Trophoblast cell (in vitro differentiated cells and primary cell): ENCODE results near the gene UXT.
A peak's percentile ranks its signal among the peaks of the same experiment; 100 is the strongest.

Experiments
- DNase-seq, 2 donors: peaks; one replicate each; pipeline ENCODE4 v3.0.0-alpha.2; 2016
- H2AFZ ChIP-seq: 2 replicates; pipeline ENCODE4 v1.6.1; 2013; ENCODE audit warnings: low read length, moderate library complexity, mild to moderate bottlenecking; ENCODE audit not compliant: insufficient read depth, poor library complexity
- H2AK5ac ChIP-seq: 2 replicates; pipeline ENCODE4 v1.6.1; 2013; ENCODE audit warnings: mild to moderate bottlenecking, low read length
- H2BK120ac ChIP-seq: 2 replicates; pipeline ENCODE4 v1.6.1; 2013; ENCODE audit warnings: low read length, mild to moderate bottlenecking, moderate library complexity; ENCODE audit not compliant: insufficient read depth, poor library complexity
- H2BK12ac ChIP-seq: 2 replicates; pipeline ENCODE4 v1.6.1; 2013; ENCODE audit warnings: mild to moderate bottlenecking, low read length, moderate library complexity
- H2BK5ac ChIP-seq: 2 replicates; pipeline ENCODE4 v1.6.1; 2013; ENCODE audit warnings: low read length, low read depth, moderate library complexity, mild to moderate bottlenecking; ENCODE audit not compliant: poor library complexity
- H3K14ac ChIP-seq: 2 replicates; pipeline ENCODE4 v1.6.1; 2013; ENCODE audit warnings: mild to moderate bottlenecking, low read length
- H3K18ac ChIP-seq: 2 replicates; pipeline ENCODE4 v1.6.1; 2013; ENCODE audit warnings: mild to moderate bottlenecking, low read length
- H3K23ac ChIP-seq: 2 replicates; pipeline ENCODE4 v1.6.1; 2013; ENCODE audit warnings: low read length
- H3K27ac ChIP-seq: 2 replicates; pipeline ENCODE4 v1.5.1; 2013; ENCODE audit warnings: low read depth, mild to moderate bottlenecking, inconsistent platforms, low read length, moderate library complexity
- H3K27me3 ChIP-seq: 2 replicates; pipeline ENCODE4 v1.6.1; 2013; ENCODE audit warnings: inconsistent platforms, mild to moderate bottlenecking, low read length, moderate library complexity; ENCODE audit not compliant: insufficient read depth
- H3K36me3 ChIP-seq, 2 experiments: 1 replicate in 1 of 2; 2 replicates in 1 of 2; pipeline ENCODE4 v1.6.1; 2013; ENCODE audit warnings: low read length in 2 of 2, mild to moderate bottlenecking in 2 of 2, moderate library complexity in 1 of 2; ENCODE audit not compliant: insufficient read depth in 2 of 2, control insufficient read depth in 1 of 2
- H3K4ac ChIP-seq: 2 replicates; pipeline ENCODE4 v1.6.1; 2013; ENCODE audit warnings: low read depth, mild to moderate bottlenecking, low read length, moderate library complexity
- H3K4me1 ChIP-seq, 2 experiments: 1 replicate in 1 of 2; 2 replicates in 1 of 2; pipeline ENCODE4 v1.6.1; 2013; ENCODE audit warnings: low read length in 2 of 2, mild to moderate bottlenecking in 2 of 2, moderate library complexity in 1 of 2; ENCODE audit not compliant: insufficient read depth in 2 of 2, control insufficient read depth in 1 of 2
- H3K4me2 ChIP-seq: 2 replicates; pipeline ENCODE4 v1.6.1; 2013; ENCODE audit warnings: inconsistent platforms, mild to moderate bottlenecking, low read length, moderate library complexity
- H3K4me3 ChIP-seq: 2 replicates; pipeline ENCODE4 v1.5.1; 2013; ENCODE audit warnings: mild to moderate bottlenecking, low read depth, low read length, inconsistent platforms
- H3K79me1 ChIP-seq: one replicate; pipeline ENCODE4 v1.6.1; 2013; ENCODE audit warnings: low read length
- H3K79me2 ChIP-seq: 2 replicates; pipeline ENCODE4 v1.6.1; 2013; ENCODE audit warnings: low read length, mild to moderate bottlenecking; ENCODE audit not compliant: control insufficient read depth, insufficient read depth, poor library complexity
- H3K9ac ChIP-seq: 2 replicates; pipeline ENCODE4 v1.6.1; 2013; ENCODE audit warnings: mild to moderate bottlenecking, low read length
- H3K9me3 ChIP-seq: 2 replicates; pipeline ENCODE4 v1.6.1; 2013; ENCODE audit warnings: low read depth, mild to moderate bottlenecking, control low read depth, inconsistent platforms, low read length; ENCODE audit not compliant: insufficient read depth
- H4K12ac ChIP-seq: 2 replicates; pipeline ENCODE4 v1.6.1; 2013; ENCODE audit warnings: low read depth, mild to moderate bottlenecking, low read length, moderate library complexity
- H4K8ac ChIP-seq: 2 replicates; pipeline ENCODE4 v1.6.1; 2013; ENCODE audit warnings: low read depth, mild to moderate bottlenecking, low read length, moderate library complexity
- H4K91ac ChIP-seq: one replicate; pipeline ENCODE4 v1.6.1; 2013; ENCODE audit warnings: low read depth, mild to moderate bottlenecking, low read length, moderate library complexity
- WGBS: extraction: QIAGEN DNeasy Blood & Tissue Kit; methylation state at CpG from one replicate; pipeline ENCODE4 v1.1.7; 2013; ENCODE audit warnings: missing lambda C conversion rate; ENCODE audit not compliant: insufficient read length, insufficient coverage; ENCODE audit errors: extremely low coverage; 5-methylcytosine and 5-hydroxymethylcytosine counted together

UXT gene

GRCh38 chrX:47621851-47622250 is 37.1 kb downstream of the UXT start:
- Histone ChIP-seq H3K4me3 (no peak overlapping the region), H3K9me3 (peaks cover 1% of the 10 kb centered on the region), H3K27ac (no peak overlapping the region), H2AK5ac (no peak overlapping the region), H3K4me2 (no peak overlapping the region), H3K27me3 (no peaks in the 10 kb centered on the region), H3K9ac (no peak overlapping the region), H4K8ac (no peak overlapping the region), H3K79me2 (no peaks in the 10 kb centered on the region), H3K4ac (no peak overlapping the region), H3K18ac (no peak overlapping the region), H3K36me3 (no peaks in the 10 kb centered on the region), H2AFZ (no peak overlapping the region), H4K91ac (no peak overlapping the region), H4K12ac (no peak overlapping the region), H3K14ac (no peak overlapping the region), H3K79me1 (no peaks in the 10 kb centered on the region), H2BK5ac (no peak overlapping the region), H3K23ac (no peak overlapping the region), H2BK120ac (no peak overlapping the region), H3K4me1 (peaks cover 3 to 10% of the 10 kb centered on the region in 2 experiments), H2BK12ac (no peak overlapping the region)
- no CpG with 5 or more reads among the region's 6 CpGs for WGBS
- DNase-seq: no peak

- Histone ChIP-seq H3K79me2 (no peaks in the 10 kb centered on the region), H2BK5ac (no peak overlapping the region), H3K36me3 (no peaks in the 10 kb centered on the region), H2BK12ac (no peak overlapping the region), H4K91ac (no peak overlapping the region), H4K12ac (no peak overlapping the region), H3K4me2 (no peak overlapping the region), H2BK120ac (no peak overlapping the region), H2AK5ac (no peak overlapping the region), H3K18ac (no peak overlapping the region), H3K4me1 (peaks cover 3 to 10% of the 10 kb centered on the region in 2 experiments), H3K9ac (no peak overlapping the region), H2AFZ (no peak overlapping the region), H3K9me3 (peaks cover 1% of the 10 kb centered on the region), H3K27ac (no peak overlapping the region), H3K4ac (no peak overlapping the region), H3K14ac (no peak overlapping the region), H3K79me1 (no peaks in the 10 kb centered on the region), H4K8ac (no peak overlapping the region), H3K23ac (no peak overlapping the region), H3K4me3 (no peak overlapping the region), H3K27me3 (no peaks in the 10 kb centered on the region)
- no CpG with 5 or more reads among the region's 9 CpGs for WGBS
- no peak for DNase-seq
Observed at GRCh38 chrX:47620303-47620685, 38.7 kb downstream of the UXT start.

GRCh38 chrX:47619486-47620302 is 39.3 kb downstream of the UXT start, which contains the start of gene SYN1:
TSS of gene SYN1 (minus strand) at chrX:47619857. CDS start at chrX:47619728, 129 bp downstream.
- no CpG with 5 or more reads among the region's 88 CpGs for WGBS
- H3K79me1 ChIP-seq: no peaks in the 10 kb centered on the region

GRCh38 chrX:47618923-47619485 is 40.0 kb downstream of the UXT start:
- H3K27me3 ChIP-seq: no peaks in the 10 kb centered on the region
- no peak overlapping the region for H4K91ac ChIP-seq
- no peak overlapping the region for H3K18ac ChIP-seq
- no peak overlapping the region for H3K4ac ChIP-seq
- H3K79me1 ChIP-seq: no peaks in the 10 kb centered on the region
- H4K12ac ChIP-seq: no peak overlapping the region
- H2BK120ac ChIP-seq: no peak overlapping the region
- no peak overlapping the region for H3K23ac ChIP-seq
- H3K79me2 ChIP-seq: no peaks in the 10 kb centered on the region
- no peak overlapping the region for H4K8ac ChIP-seq
- no peaks in the 10 kb centered on the region for H3K9me3 ChIP-seq
- DNase-seq: no peak
- H3K36me3 ChIP-seq: no peaks in the 10 kb centered on the region
- no peak overlapping the region for H2BK12ac ChIP-seq
- H3K27ac ChIP-seq: no peak overlapping the region
- H3K4me3 ChIP-seq: no peak overlapping the region
- H3K14ac ChIP-seq: no peak overlapping the region
- no CpG with 5 or more reads among the region's 32 CpGs for WGBS
- H2AFZ ChIP-seq: peak overlapping the region; percentile 35
- H3K4me1 ChIP-seq: peaks cover 3 to 10% of the 10 kb centered on the region in 2 experiments
- H2BK5ac ChIP-seq: no peak overlapping the region
- H3K4me2 ChIP-seq: peak overlapping the region; percentile 88
- no peak overlapping the region for H2AK5ac ChIP-seq
- H3K9ac ChIP-seq: no peak overlapping the region

More at GRCh38 chrX:47619486-47620302, 39.3 kb downstream of the UXT start, which contains the start of gene SYN1:
- no peaks in the 10 kb centered on the region for H3K27me3 ChIP-seq
- no peak within 1 kb of the TSS for H2AK5ac ChIP-seq
- H2BK5ac ChIP-seq: no peak within 1 kb of the TSS
- peak within 1 kb of the TSS; percentile 62 for H3K4me3 ChIP-seq
- no peak within 1 kb of the TSS for H4K8ac ChIP-seq
- H3K18ac ChIP-seq: peak within 1 kb of the TSS; percentile 37
- H3K4me2 ChIP-seq: peak within 1 kb of the TSS; percentile 88
- H3K9ac ChIP-seq: no peak within 1 kb of the TSS
- no peak within 1 kb of the TSS for H4K12ac ChIP-seq
- peak within 1 kb of the TSS; percentile 35 for H2AFZ ChIP-seq
- H2BK12ac ChIP-seq: no peak within 1 kb of the TSS
- no peak within 1 kb of the TSS for H3K27ac ChIP-seq
- H3K36me3 ChIP-seq: no peaks in the 10 kb centered on the region
- H2BK120ac ChIP-seq: no peak within 1 kb of the TSS
- H3K4me1 ChIP-seq: peaks cover 3 to 10% of the 10 kb centered on the region in 2 experiments
- DNase-seq: peak; percentile 35 to 46
- H4K91ac ChIP-seq: no peak within 1 kb of the TSS
- no peak within 1 kb of the TSS for H3K14ac ChIP-seq
- no peaks in the 10 kb centered on the region for H3K79me2 ChIP-seq
- no peak within 1 kb of the TSS for H3K4ac ChIP-seq
- H3K23ac ChIP-seq: no peak within 1 kb of the TSS
- peaks cover 1% of the 10 kb centered on the region for H3K9me3 ChIP-seq
